ENCODE measurements around the gene CISD3. TPM values are rescaled to one million over a fixed set of nuclear protein-coding genes. Genes with fewer than 3 reads are reported as not detected.

The CISD3 gene
- polyA plus RNA-seq, 4 donors = 52.4 to 186 (median 131) TPM

DNA sequence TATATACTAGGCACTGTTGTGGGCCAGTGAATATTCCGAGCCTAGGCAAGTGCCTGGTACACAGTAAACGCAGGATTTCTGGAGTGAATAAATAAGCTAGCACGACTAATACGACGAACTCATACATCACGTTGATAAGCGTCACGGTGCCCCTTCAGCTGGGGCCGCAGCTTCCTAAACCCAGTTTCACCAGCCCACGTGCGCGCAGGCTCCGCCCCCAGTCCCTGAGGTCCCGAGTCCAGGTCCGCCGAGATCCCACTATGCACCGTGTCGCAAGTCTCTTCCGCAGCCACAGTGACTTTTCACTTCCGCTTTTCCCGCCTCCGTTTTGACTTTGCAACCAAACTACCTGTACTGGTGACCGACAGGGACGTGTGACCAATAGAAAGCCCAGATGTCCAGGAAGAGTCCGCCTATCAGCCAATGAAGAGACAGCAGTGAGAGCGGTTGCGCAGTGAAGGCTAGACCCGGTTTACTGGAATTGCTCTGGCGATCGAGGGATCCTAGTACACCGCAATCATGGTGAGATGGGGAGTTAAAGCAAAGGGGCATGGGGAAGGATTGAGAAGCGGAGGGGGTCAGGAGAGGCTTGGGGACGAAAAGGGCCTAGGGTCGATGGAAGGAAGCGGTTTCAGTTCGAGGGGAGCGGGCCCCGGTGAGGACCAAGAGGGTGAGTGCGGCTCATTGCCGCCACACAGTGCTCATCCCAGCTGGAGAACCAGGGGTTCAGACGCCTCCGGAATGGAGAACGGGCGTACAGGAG, 22.3 kb downstream of the CISD3 start, which contains the start of gene PSMB3:
Gene PSMB3 (plus strand): TSS at position 434 of the 763 bp plus-strand sequence. CDS start 86 bp downstream, at position 520.
- 0 to 1% (median 0%) methylated on average over 44 of the region's 44 CpGs for WGBS, 3 donors
- peaks cover 0 to 10% (median 3%) of the 10 kb centered on the region in 3 donors for H3K27me3 ChIP-seq (ENCODE audit: control insufficient read depth in 3 of 3, insufficient read depth in 3 of 3, low read length in 3 of 3)
- peaks cover 0 to 30% (median 10%) of the 10 kb centered on the region in 3 donors for H3K36me3 ChIP-seq (ENCODE audit: control insufficient read depth in 3 of 3, insufficient read depth in 2 of 3, low read depth in 1 of 3, low read length in 3 of 3)
- H3K9me3 ChIP-seq (ENCODE audit: control insufficient read depth in 2 of 2, insufficient read depth in 1 of 2, low read depth in 1 of 2, low read length in 1 of 2) = no peaks in the 10 kb centered on the region
- peak within 1 kb of the TSS; percentile 63 to 91 (median 80) for H3K27ac ChIP-seq (ENCODE audit: low read depth in 1 of 3, low read length in 2 of 3)
- no peak for FAIRE-seq
- peak within 1 kb of the TSS; percentile 72 to 79 (median 73) for H3K4me3 ChIP-seq (ENCODE audit: low read depth in 1 of 3, low read length in 3 of 3)
- peaks cover 7 to 30% (median 8%) of the 10 kb centered on the region in 3 donors for H3K4me1 ChIP-seq (ENCODE audit: control insufficient read depth in 3 of 3, insufficient read depth in 2 of 3, low read depth in 1 of 3, low read length in 2 of 3)
- DNase-seq = peak; percentile 99 to 100

DNA sequence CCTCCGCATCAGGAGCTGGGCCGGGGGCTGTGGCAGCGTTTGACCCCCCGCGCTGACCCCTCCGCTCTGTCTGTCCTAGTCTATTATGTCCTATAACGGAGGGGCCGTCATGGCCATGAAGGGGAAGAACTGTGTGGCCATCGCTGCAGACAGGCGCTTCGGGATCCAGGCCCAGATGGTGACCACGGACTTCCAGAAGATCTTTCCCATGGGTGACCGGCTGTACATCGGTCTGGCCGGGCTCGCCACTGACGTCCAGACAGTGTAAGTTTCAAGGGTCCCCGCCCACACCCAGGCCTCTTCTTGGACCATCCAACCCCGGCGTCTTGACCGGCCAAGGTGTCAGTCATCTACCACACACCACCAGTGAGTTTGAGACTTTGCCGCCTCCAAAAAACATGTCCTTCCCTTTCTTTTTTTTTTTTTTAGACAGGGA, 22.9 kb downstream of the CISD3 start:
- H3K4me3 ChIP-seq (ENCODE audit: low read depth in 1 of 3, low read length in 3 of 3) = peak overlapping the region; percentile 72 to 79 (median 73)
- H3K9me3 ChIP-seq (ENCODE audit: control insufficient read depth in 2 of 2, insufficient read depth in 1 of 2, low read depth in 1 of 2, low read length in 1 of 2) = no peaks in the 10 kb centered on the region
- WGBS, 3 donors = 2 to 6% (median 6%) methylated on average over 22 of the region's 22 CpGs
- H3K27me3 ChIP-seq (ENCODE audit: control insufficient read depth in 3 of 3, insufficient read depth in 3 of 3, low read length in 3 of 3) = peaks cover 0 to 10% (median 3%) of the 10 kb centered on the region in 3 donors
- H3K4me1 ChIP-seq (ENCODE audit: control insufficient read depth in 3 of 3, insufficient read depth in 2 of 3, low read depth in 1 of 3, low read length in 2 of 3) = peaks cover 7 to 30% (median 8%) of the 10 kb centered on the region in 3 donors
- FAIRE-seq (no peak), DNase-seq (no peak)
- peaks cover 5 to 36% (median 10%) of the 10 kb centered on the region in 3 donors for H3K36me3 ChIP-seq (ENCODE audit: control insufficient read depth in 3 of 3, insufficient read depth in 2 of 3, low read depth in 1 of 3, low read length in 3 of 3)
- H3K27ac ChIP-seq (ENCODE audit: low read depth in 1 of 3, low read length in 2 of 3) = peak overlapping the region; percentile 63 to 85 (median 80)

DNA sequence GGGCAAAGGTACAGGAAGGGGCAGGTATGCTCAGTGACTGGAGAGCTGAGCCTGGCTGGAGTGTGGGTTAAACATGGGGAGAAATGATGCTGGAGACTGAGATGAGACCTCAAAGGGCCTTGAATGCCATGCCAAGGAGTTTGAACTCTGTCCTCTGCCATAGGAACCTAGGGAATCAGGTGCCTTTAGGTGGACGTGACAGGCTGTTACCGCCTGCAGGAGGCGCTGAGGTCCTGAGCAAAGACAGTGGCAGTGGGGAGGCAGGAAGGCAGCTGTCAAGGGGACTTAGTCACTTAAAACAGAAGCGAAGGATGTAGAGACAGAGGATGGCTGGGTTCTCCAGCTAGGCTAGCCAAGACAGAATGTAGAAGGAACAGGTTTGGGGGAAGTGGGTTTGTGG, 31.5 kb downstream of the CISD3 start:
- no peak overlapping the region for H3K27ac ChIP-seq (ENCODE audit: low read depth in 1 of 3, low read length in 2 of 3)
- WGBS, 3 donors = 75 to 83% (median 75%) methylated on average over 4 of the region's 4 CpGs
- H3K36me3 ChIP-seq (ENCODE audit: control insufficient read depth in 3 of 3, insufficient read depth in 2 of 3, low read depth in 1 of 3, low read length in 3 of 3) = peaks cover 15 to 80% (median 27%) of the 10 kb centered on the region in 3 donors
- FAIRE-seq (no peak), DNase-seq (peak in 1 of 2 donors; percentile 45)
- no peaks in the 10 kb centered on the region for H3K4me1 ChIP-seq (ENCODE audit: control insufficient read depth in 3 of 3, insufficient read depth in 2 of 3, low read depth in 1 of 3, low read length in 2 of 3)
- H3K27me3 ChIP-seq (ENCODE audit: control insufficient read depth in 3 of 3, insufficient read depth in 3 of 3, low read length in 3 of 3) = no peaks in the 10 kb centered on the region
- no peak overlapping the region for H3K4me3 ChIP-seq (ENCODE audit: low read depth in 1 of 3, low read length in 3 of 3)
- H3K9me3 ChIP-seq (ENCODE audit: control insufficient read depth in 2 of 2, insufficient read depth in 1 of 2, low read depth in 1 of 2, low read length in 1 of 2) = no peaks in the 10 kb centered on the region

DNA sequence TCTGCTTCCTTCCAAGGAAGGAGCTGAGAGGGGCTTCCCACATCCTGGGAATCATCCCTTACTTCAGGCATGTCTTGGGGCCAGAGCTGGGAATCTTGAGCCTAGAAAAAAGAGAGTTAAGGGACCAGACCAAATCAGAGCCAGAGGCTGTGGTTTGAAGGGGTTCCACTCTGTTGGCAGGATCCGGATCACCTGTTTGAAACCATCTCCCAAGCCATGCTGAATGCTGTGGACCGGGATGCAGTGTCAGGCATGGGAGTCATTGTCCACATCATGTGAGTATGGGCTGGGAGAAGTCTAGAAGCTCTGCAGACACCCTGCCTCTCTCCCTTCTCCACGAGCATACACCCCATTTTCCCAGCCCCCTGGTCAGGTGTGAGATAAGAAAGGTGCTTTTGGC, 32.1 kb downstream of the CISD3 start:
- Histone ChIP-seq H3K9me3 (ENCODE audit: control insufficient read depth in 2 of 2, insufficient read depth in 1 of 2, low read depth in 1 of 2, low read length in 1 of 2) (no peaks in the 10 kb centered on the region), H3K27ac (ENCODE audit: low read depth in 1 of 3, low read length in 2 of 3) (no peak overlapping the region), H3K27me3 (ENCODE audit: control insufficient read depth in 3 of 3, insufficient read depth in 3 of 3, low read length in 3 of 3) (no peaks in the 10 kb centered on the region), H3K36me3 (ENCODE audit: control insufficient read depth in 3 of 3, insufficient read depth in 2 of 3, low read depth in 1 of 3, low read length in 3 of 3) (peaks cover 17 to 80% (median 27%) of the 10 kb centered on the region in 3 donors), H3K4me3 (ENCODE audit: low read depth in 1 of 3, low read length in 3 of 3) (no peak overlapping the region), H3K4me1 (ENCODE audit: control insufficient read depth in 3 of 3, insufficient read depth in 2 of 3, low read depth in 1 of 3, low read length in 2 of 3) (no peaks in the 10 kb centered on the region)
- DNase-seq (no peak), FAIRE-seq (no peak)
- WGBS, 3 donors = 69 to 86% (median 76%) methylated on average over 3 of the region's 3 CpGs

DNA sequence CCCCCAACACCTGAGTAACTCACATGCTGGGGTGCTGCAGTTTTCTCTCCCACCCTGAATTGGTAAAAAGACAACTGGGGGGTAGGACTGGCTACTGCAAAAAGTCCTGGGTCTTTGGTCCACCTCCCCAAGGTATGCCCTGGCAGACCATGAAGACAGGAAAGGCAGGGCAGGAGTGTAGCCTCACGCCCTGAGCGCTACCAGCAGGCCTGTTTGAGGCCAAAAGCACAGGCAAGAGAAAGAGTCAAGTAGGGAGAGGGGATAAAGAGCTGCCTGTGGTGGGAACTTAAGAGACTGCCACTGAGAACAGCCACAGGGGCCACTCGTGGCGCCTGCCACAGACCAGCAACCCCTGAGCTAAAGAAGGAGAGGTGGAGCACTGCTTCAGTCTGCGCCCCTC, 36.2 kb downstream of the CISD3 start:
- WGBS, 3 donors = 91 to 94% (median 91%) methylated on average over 5 of the region's 5 CpGs
- DNase-seq (no peak), FAIRE-seq (no peak)
- peaks cover 20 to 82% (median 26%) of the 10 kb centered on the region in 3 donors for H3K36me3 ChIP-seq (ENCODE audit: control insufficient read depth in 3 of 3, insufficient read depth in 2 of 3, low read depth in 1 of 3, low read length in 3 of 3)
- no peaks in the 10 kb centered on the region for H3K27me3 ChIP-seq (ENCODE audit: control insufficient read depth in 3 of 3, insufficient read depth in 3 of 3, low read length in 3 of 3)
- no peaks in the 10 kb centered on the region for H3K4me1 ChIP-seq (ENCODE audit: control insufficient read depth in 3 of 3, insufficient read depth in 2 of 3, low read depth in 1 of 3, low read length in 2 of 3)
- no peaks in the 10 kb centered on the region for H3K9me3 ChIP-seq (ENCODE audit: control insufficient read depth in 2 of 2, insufficient read depth in 1 of 2, low read depth in 1 of 2, low read length in 1 of 2)
- H3K4me3 ChIP-seq (ENCODE audit: low read depth in 1 of 3, low read length in 3 of 3) = no peak overlapping the region
- H3K27ac ChIP-seq (ENCODE audit: low read depth in 1 of 3, low read length in 2 of 3) = no peak overlapping the region

DNA sequence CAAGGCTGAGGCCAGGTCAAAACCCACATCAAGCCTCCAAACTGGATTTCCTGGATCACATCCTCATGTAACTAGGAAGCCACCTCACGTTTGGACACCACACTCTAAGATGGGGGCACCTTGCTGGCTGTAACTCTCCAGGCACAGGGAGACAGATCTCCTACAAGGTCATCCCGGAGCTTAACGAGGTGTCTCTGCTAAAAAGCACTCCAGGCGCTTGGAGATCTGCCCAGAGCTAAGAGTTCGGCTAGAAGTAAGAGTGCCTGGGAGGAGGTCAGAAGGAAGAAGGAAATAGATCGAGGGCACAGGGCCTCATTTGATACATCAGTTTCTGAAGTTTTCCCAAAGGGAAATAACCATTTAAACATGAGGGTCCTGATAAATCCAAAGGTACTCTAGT, 38.3 kb downstream of the CISD3 start:
- Histone ChIP-seq H3K4me3 (ENCODE audit: low read depth in 1 of 3, low read length in 3 of 3) (no peak overlapping the region), H3K36me3 (ENCODE audit: control insufficient read depth in 3 of 3, insufficient read depth in 2 of 3, low read depth in 1 of 3, low read length in 3 of 3) (peaks cover 19 to 79% (median 20%) of the 10 kb centered on the region in 3 donors), H3K9me3 (ENCODE audit: control insufficient read depth in 2 of 2, insufficient read depth in 1 of 2, low read depth in 1 of 2, low read length in 1 of 2) (no peaks in the 10 kb centered on the region), H3K27me3 (ENCODE audit: control insufficient read depth in 3 of 3, insufficient read depth in 3 of 3, low read length in 3 of 3) (no peaks in the 10 kb centered on the region), H3K4me1 (ENCODE audit: control insufficient read depth in 3 of 3, insufficient read depth in 2 of 3, low read depth in 1 of 3, low read length in 2 of 3) (no peaks in the 10 kb centered on the region), H3K27ac (ENCODE audit: low read depth in 1 of 3, low read length in 2 of 3) (no peak overlapping the region)
- no peak for FAIRE-seq
- DNase-seq = no peak
- WGBS, 3 donors = 56 to 67% (median 64%) methylated on average over 6 of the region's 6 CpGs

DNA sequence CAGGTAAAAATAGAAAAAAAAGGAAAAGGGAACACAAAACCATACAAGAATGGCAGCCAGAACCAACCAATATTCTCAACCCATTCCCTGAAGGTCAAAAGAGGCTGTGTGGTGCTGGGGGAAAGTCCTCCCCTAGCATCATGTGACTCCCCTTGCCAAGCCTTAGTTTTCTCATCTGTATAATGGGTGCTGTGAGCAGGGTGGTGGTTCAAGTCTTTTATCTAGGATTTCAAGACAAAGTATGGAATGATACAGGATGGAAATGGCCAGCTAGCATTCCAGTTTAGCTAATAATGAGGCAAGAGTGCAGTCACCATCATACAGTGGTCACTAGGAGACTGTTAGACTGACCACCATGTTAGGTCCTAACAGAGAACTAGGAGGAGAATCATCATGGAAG, 43.1 kb downstream of the CISD3 start:
- H3K4me1 ChIP-seq (ENCODE audit: control insufficient read depth in 3 of 3, insufficient read depth in 2 of 3, low read depth in 1 of 3, low read length in 2 of 3) = no peaks in the 10 kb centered on the region
- FAIRE-seq (no peak), DNase-seq (no peak)
- no peak overlapping the region for H3K4me3 ChIP-seq (ENCODE audit: low read depth in 1 of 3, low read length in 3 of 3)
- H3K27me3 ChIP-seq (ENCODE audit: control insufficient read depth in 3 of 3, insufficient read depth in 3 of 3, low read length in 3 of 3) = no peaks in the 10 kb centered on the region
- H3K27ac ChIP-seq (ENCODE audit: low read depth in 1 of 3, low read length in 2 of 3) = no peak overlapping the region
- H3K9me3 ChIP-seq (ENCODE audit: control insufficient read depth in 2 of 2, insufficient read depth in 1 of 2, low read depth in 1 of 2, low read length in 1 of 2) = no peaks in the 10 kb centered on the region
- peaks cover 7 to 83% (median 22%) of the 10 kb centered on the region in 3 donors for H3K36me3 ChIP-seq (ENCODE audit: control insufficient read depth in 3 of 3, insufficient read depth in 2 of 3, low read depth in 1 of 3, low read length in 3 of 3)

DNA sequence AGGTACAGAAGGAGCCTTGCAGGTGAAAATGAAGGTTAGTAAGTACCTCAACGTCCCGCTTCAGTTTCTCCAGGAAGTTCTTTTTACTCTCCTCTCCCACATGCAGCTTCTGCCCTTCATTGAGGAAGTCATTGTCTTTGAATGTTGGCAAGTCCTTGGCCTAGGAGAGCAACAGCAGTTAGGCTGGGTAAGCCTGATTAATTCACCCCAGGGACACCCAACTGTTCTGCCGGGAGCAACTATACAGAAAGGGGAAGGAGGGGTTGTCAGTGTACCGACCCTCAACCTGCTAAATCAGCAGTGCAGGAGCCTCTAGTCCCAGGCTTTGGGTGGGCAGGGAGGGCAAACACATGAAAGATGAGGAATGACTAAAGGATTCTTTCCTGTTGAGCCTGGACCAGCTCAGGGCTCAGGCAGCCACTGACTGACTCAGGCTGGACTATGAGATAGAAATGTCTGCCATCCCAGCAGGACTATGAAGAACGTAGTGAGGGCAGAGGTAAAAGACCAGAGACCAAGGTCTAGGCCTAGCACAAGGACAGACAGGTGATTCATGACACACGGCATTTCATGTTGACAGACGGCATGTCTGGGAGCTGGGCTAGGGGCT, 47.6 kb downstream of the CISD3 start:
- Histone ChIP-seq H3K36me3 (ENCODE audit: control insufficient read depth in 3 of 3, insufficient read depth in 2 of 3, low read depth in 1 of 3, low read length in 3 of 3) (peaks cover 11 to 89% (median 16%) of the 10 kb centered on the region in 3 donors), H3K9me3 (ENCODE audit: control insufficient read depth in 2 of 2, insufficient read depth in 1 of 2, low read depth in 1 of 2, low read length in 1 of 2) (no peaks in the 10 kb centered on the region), H3K27me3 (ENCODE audit: control insufficient read depth in 3 of 3, insufficient read depth in 3 of 3, low read length in 3 of 3) (no peaks in the 10 kb centered on the region), H3K27ac (ENCODE audit: low read depth in 1 of 3, low read length in 2 of 3) (no peak overlapping the region), H3K4me1 (ENCODE audit: control insufficient read depth in 3 of 3, insufficient read depth in 2 of 3, low read depth in 1 of 3, low read length in 2 of 3) (no peaks in the 10 kb centered on the region), H3K4me3 (ENCODE audit: low read depth in 1 of 3, low read length in 3 of 3) (no peak overlapping the region)
- 75 to 87% (median 76%) methylated on average over 7 of the region's 7 CpGs for WGBS, 3 donors
- FAIRE-seq (no peak), DNase-seq (no peak)
